ENCODE data around the gene SYT13.
A peak's percentile ranks its signal among the peaks of the same experiment; 100 is the strongest.

Gene SYT13

GRCh38 chr11:45293566-45294192 lies 7.5 kb upstream of the SYT13 start:
- TF ChIP-seq, protein P1, sequence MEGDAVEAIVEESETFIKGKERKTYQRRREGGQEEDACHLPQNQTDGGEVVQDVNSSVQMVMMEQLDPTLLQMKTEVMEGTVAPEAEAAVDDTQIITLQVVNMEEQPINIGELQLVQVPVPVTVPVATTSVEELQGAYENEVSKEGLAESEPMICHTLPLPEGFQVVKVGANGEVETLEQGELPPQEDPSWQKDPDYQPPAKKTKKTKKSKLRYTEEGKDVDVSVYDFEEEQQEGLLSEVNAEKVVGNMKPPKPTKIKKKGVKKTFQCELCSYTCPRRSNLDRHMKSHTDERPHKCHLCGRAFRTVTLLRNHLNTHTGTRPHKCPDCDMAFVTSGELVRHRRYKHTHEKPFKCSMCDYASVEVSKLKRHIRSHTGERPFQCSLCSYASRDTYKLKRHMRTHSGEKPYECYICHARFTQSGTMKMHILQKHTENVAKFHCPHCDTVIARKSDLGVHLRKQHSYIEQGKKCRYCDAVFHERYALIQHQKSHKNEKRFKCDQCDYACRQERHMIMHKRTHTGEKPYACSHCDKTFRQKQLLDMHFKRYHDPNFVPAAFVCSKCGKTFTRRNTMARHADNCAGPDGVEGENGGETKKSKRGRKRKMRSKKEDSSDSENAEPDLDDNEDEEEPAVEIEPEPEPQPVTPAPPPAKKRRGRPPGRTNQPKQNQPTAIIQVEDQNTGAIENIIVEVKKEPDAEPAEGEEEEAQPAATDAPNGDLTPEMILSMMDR (IDR thresholded peaks at IDR 0.05; ENCODE audit: extremely low read depth, insufficient read depth, missing control alignments), result peak; percentile 60
- DNase-seq (ENCODE audit: low spot score), result peak; percentile 81
- in situ Hi-C loops (cut with MboI; ENCODE audit: low pct_unique_long_range_greater_than_20kb, low sequenced_read_pairs, unreplicated experiment), result loop anchor here (25.0 kb wide), 1 partner anchor 181 kb away; no protein-coding TSS in a partner anchor

DNA sequence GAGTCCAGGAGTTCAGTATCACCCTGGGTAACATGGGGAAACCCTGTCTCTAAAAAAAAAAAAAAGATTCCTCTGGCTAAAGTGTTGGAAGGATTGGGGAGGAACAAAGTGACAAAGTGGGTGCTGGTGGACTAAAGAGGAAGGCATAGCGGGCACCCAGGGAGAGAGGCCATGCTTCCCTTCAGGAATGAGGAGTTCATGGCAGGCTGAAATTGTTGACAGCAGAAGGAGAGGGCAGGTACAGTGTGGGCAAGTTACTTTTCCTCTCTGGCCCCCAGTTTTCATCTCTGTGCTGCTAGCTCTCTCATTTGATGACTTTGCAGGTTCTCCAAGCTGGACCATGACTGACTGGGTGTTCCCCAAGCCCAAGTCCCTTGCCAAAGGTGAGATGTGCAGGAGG lies 4.4 kb upstream of the SYT13 start:
- TF ChIP-seq, protein P1 (IDR thresholded peaks at IDR 0.05; ENCODE audit: extremely low read depth, insufficient read depth, missing control alignments), result no peak
- DNase-seq (ENCODE audit: low spot score), result no peak
- in situ Hi-C loops (cut with MboI; ENCODE audit: low pct_unique_long_range_greater_than_20kb, low sequenced_read_pairs, unreplicated experiment), result loop anchor here (25.0 kb wide), 1 partner anchor 178 kb away; no protein-coding TSS in a partner anchor

- DNase-seq (ENCODE audit: low spot score), result no peak
- in situ Hi-C loops (cut with MboI; ENCODE audit: low pct_unique_long_range_greater_than_20kb, low sequenced_read_pairs, unreplicated experiment), result loop anchor here (25.0 kb wide), 1 partner anchor 177 kb away; no protein-coding TSS in a partner anchor
These were observed 3.2 kb upstream of the SYT13 start for GRCh38 chr11:45289369-45289768.

DNA sequence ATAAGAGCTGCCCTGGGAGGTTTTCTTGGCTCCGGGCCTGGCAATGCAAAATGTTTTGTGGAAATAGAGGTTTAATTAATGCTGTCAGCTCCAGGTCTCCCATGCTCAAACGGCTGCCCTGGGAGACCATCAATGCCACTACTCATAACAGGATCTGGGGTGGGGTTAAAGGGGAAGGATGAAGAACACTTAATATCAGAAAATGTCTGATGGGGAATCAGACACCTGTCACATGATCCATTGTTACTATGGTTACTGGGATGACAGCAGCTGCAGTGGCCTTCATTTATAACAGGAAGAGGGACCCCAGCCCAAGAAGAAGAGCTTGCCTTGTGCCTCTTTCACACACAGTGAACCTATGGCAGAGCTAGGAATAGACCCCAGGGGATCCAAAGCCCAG lies 2.2 kb upstream of the SYT13 start:
- in situ Hi-C loops (cut with MboI; ENCODE audit: low pct_unique_long_range_greater_than_20kb, low sequenced_read_pairs, unreplicated experiment), result loop anchor here (25.0 kb wide), 1 partner anchor 176 kb away; no protein-coding TSS in a partner anchor
- TF ChIP-seq, protein P1 (IDR thresholded peaks at IDR 0.05; ENCODE audit: extremely low read depth, insufficient read depth, missing control alignments), result no peak
- DNase-seq (ENCODE audit: low spot score), result no peak

More at GRCh38 chr11:45289369-45289768, 3.2 kb upstream of the SYT13 start:
- TF ChIP-seq, protein P1 (IDR thresholded peaks at IDR 0.05; ENCODE audit: extremely low read depth, insufficient read depth, missing control alignments), result no peak

GRCh38 chr11:45287316-45287903 lies 1.3 kb upstream of the SYT13 start:
- DNase-seq (ENCODE audit: low spot score), result no peak
- in situ Hi-C loops (cut with MboI; ENCODE audit: low pct_unique_long_range_greater_than_20kb, low sequenced_read_pairs, unreplicated experiment), result loop anchor here (25.0 kb wide), 1 partner anchor 175 kb away; no protein-coding TSS in a partner anchor
- TF ChIP-seq, protein P1 (IDR thresholded peaks at IDR 0.05; ENCODE audit: extremely low read depth, insufficient read depth, missing control alignments), result no peak

GRCh38 chr11:45285250-45285828 lies 802 bp downstream of the SYT13 start:
- in situ Hi-C loops (cut with MboI; ENCODE audit: low pct_unique_long_range_greater_than_20kb, low sequenced_read_pairs, unreplicated experiment), result loop anchor here (25.0 kb wide), 1 partner anchor 173 kb away; no protein-coding TSS in a partner anchor
- TF ChIP-seq, protein P1 (IDR thresholded peaks at IDR 0.05; ENCODE audit: extremely low read depth, insufficient read depth, missing control alignments), result no peak
- peak; percentile 28 for DNase-seq (ENCODE audit: low spot score)
